Mesothelial cell of epicardium (in vitro differentiated cells): Measurements from ENCODE around the gene SCAI. TPM values are rescaled to one million over a fixed set of nuclear protein-coding genes. Genes with fewer than 3 reads are reported as not detected.

ENCODE experiments used
- DNase-seq, 2 experiments: peaks; one replicate each; pipeline ENCODE4 v3.0.0; 2021; ENCODE audit warnings: low spot score in 2 of 2; ENCODE audit not compliant: unreplicated experiment in 2 of 2
- H3K27ac Mint-ChIP-seq: 2 replicates; pipeline ENCODE4 v1.8.0; 2021; ENCODE audit warnings: mixed read lengths
- H3K27me3 Mint-ChIP-seq: 2 replicates; pipeline ENCODE4 v1.8.0; 2021; ENCODE audit warnings: low read depth, mixed read lengths
- H3K36me3 Mint-ChIP-seq: 2 replicates; pipeline ENCODE4 v1.8.0; 2021; ENCODE audit warnings: mixed read lengths
- H3K4me1 Mint-ChIP-seq: 2 replicates; pipeline ENCODE4 v1.8.0; 2021; ENCODE audit warnings: mixed read lengths
- H3K4me3 Mint-ChIP-seq: 2 replicates; pipeline ENCODE4 v1.8.0; 2021; ENCODE audit warnings: mild to moderate bottlenecking, moderate library complexity, mixed read lengths
- H3K9me3 Mint-ChIP-seq: 2 replicates; pipeline ENCODE4 v1.8.0; 2021; ENCODE audit warnings: mixed read lengths
- CTCF ChIP-seq: fragments of 200-600 bp; sonication (generic); IDR thresholded peaks from one replicate; pipeline ENCODE4 v1.5.0; 2021; ENCODE audit warnings: antibody characterized with exemption; ENCODE audit not compliant: unreplicated experiment
- total RNA-seq: library from RNA; stranded (reverse); gene quantifications from 3 replicates; pipeline ENCODE4 v1.2.1, GENCODE V29; 2021

The SCAI gene
- total RNA-seq = 22.7 to 26.0 TPM (median 25.5 TPM) in 3 replicates

GRCh38 chr9:125143377-125144090 lies at the start of gene SCAI:
Gene SCAI (minus strand): TSS chr9:125143528. CDS start chr9:125143437, 91 bp downstream.
- Mint-ChIP-seq H3K27ac (peak within 1 kb of the TSS; percentile 92), H3K27me3 (no peaks in the 10 kb centered on the region), H3K4me3 (peak within 1 kb of the TSS; percentile 93), H3K36me3 (peaks cover 7% of the 10 kb centered on the region), H3K4me1 (peaks cover 23% of the 10 kb centered on the region), H3K9me3 (no peaks in the 10 kb centered on the region)
- peak; percentile 99 for DNase-seq
- TF ChIP-seq CTCF = peak; percentile 98

GRCh38 chr9:125190361-125190801 lies 47.1 kb upstream of the SCAI start:
- TF ChIP-seq CTCF = no peak
- Mint-ChIP-seq H3K27me3 (no peaks in the 10 kb centered on the region), H3K4me3 (peak overlapping the region; percentile 91), H3K27ac (peak overlapping the region; percentile 95), H3K4me1 (peaks cover 22% of the 10 kb centered on the region), H3K9me3 (no peaks in the 10 kb centered on the region), H3K36me3 (no peaks in the 10 kb centered on the region)
- DNase-seq = no peak

GRCh38 chr9:125189361-125190289 lies 46.3 kb upstream of the SCAI start, which contains the start of gene PPP6C:
Gene PPP6C (minus strand): TSS chr9:125189803. CDS start chr9:125189718, 85 bp downstream.
- Mint-ChIP-seq H3K4me3 (peak within 1 kb of the TSS; percentile 91), H3K27me3 (no peaks in the 10 kb centered on the region), H3K4me1 (peaks cover 22% of the 10 kb centered on the region), H3K9me3 (no peaks in the 10 kb centered on the region), H3K36me3 (no peaks in the 10 kb centered on the region), H3K27ac (peak within 1 kb of the TSS; percentile 95)
- peak; percentile 90 to 96 for DNase-seq
- TF ChIP-seq CTCF = peak; percentile 44

GRCh38 chr9:125189011-125189360 lies 45.7 kb upstream of the SCAI start:
- TF ChIP-seq CTCF = no peak
- no peaks in the 10 kb centered on the region for H3K9me3 Mint-ChIP-seq
- no peaks in the 10 kb centered on the region for H3K27me3 Mint-ChIP-seq
- H3K4me1 Mint-ChIP-seq = peaks cover 22% of the 10 kb centered on the region
- peak overlapping the region; percentile 72 for H3K27ac Mint-ChIP-seq
- peak overlapping the region; percentile 91 for H3K4me3 Mint-ChIP-seq
- DNase-seq = no peak
- no peaks in the 10 kb centered on the region for H3K36me3 Mint-ChIP-seq

GRCh38 chr9:125183561-125183960 lies 40.2 kb upstream of the SCAI start:
- H3K36me3 Mint-ChIP-seq = peaks cover 20% of the 10 kb centered on the region

More at GRCh38 chr9:125183561-125183960, 40.2 kb upstream of the SCAI start:
- Mint-ChIP-seq H3K4me1 (peaks cover 22% of the 10 kb centered on the region), H3K27me3 (no peaks in the 10 kb centered on the region), H3K4me3 (no peak overlapping the region), H3K27ac (peak overlapping the region; percentile 13), H3K9me3 (peaks cover 8% of the 10 kb centered on the region)
- TF ChIP-seq CTCF = no peak
- DNase-seq = no peak
